HepG2 (cell line): ENCODE data around the gene SIT1. TPM values are rescaled to one million over a fixed set of nuclear protein-coding genes. Genes with fewer than 3 reads are reported as not detected.

Experiments used
- ATF7-NPFF ChIP-seq: sonication (generic); formaldehyde crosslinking; IDR thresholded peaks from 2 replicates; pipeline ENCODE4 v1.8.1; 2023; ENCODE audit warnings: mild to moderate bottlenecking, low read depth, missing genetic modification reagents, moderate library complexity
- ERF ChIP-seq: IDR thresholded peaks from 2 replicates; pipeline ENCODE4 v1.6.1; 2018; ENCODE audit warnings: missing biosample characterization, missing genetic modification reagents
- ETV6 ChIP-seq: sonication (generic); formaldehyde crosslinking; conservative IDR thresholded peaks from 2 replicates; pipeline ENCODE4 v1.4.0; 2020; ENCODE audit warnings: missing genetic modification reagents
- HDAC2 ChIP-seq: sonication (generic); formaldehyde crosslinking; IDR thresholded peaks from 2 replicates; pipeline ENCODE4 v1.4.0; 2020; ENCODE audit warnings: missing genetic modification reagents
- HNRNPK ChIP-seq: fragments of 200-400 bp; formaldehyde crosslinking; IDR thresholded peaks from 2 replicates; pipeline ENCODE4 v1.6.1; 2018; ENCODE audit warnings: low read length, low read depth, moderate library complexity, mild to moderate bottlenecking; ENCODE audit not compliant: poor library complexity, severe bottlenecking
- MXD4 ChIP-seq: IDR thresholded peaks from 2 replicates; pipeline ENCODE4 v1.6.1; 2016; ENCODE audit warnings: mild to moderate bottlenecking, missing biosample characterization, missing genetic modification reagents
- RBM39 ChIP-seq: fragments of 200-400 bp; formaldehyde crosslinking; IDR thresholded peaks from one replicate; pipeline ENCODE4 v1.6.1; 2018; ENCODE audit warnings: antibody characterized with exemption, mild to moderate bottlenecking, low read depth, low read length; ENCODE audit not compliant: poor library complexity, severe bottlenecking
- RFX1 ChIP-seq: fragments of 450-650 bp; IDR thresholded peaks from 2 replicates; pipeline ENCODE4 v1.6.1; 2017
- RORA ChIP-seq: sonication (generic); formaldehyde crosslinking; IDR thresholded peaks from 2 replicates; pipeline ENCODE4 v1.5.0; 2020; ENCODE audit warnings: mild to moderate bottlenecking, missing genetic modification reagents, moderate library complexity
- SYNCRIP ChIP-seq: fragments of 200-400 bp; formaldehyde crosslinking; IDR thresholded peaks from 2 replicates; pipeline ENCODE4 v1.6.1; 2018; ENCODE audit warnings: mild to moderate bottlenecking, low read depth, low read length; ENCODE audit not compliant: insufficient read depth
- TEAD2 ChIP-seq: sonication (generic); formaldehyde crosslinking; IDR thresholded peaks from 2 replicates; pipeline ENCODE4 v1.9.0; 2021; ENCODE audit warnings: missing genetic modification reagents
- YEATS4 ChIP-seq: sonication (generic); formaldehyde crosslinking; IDR thresholded peaks from 2 replicates; pipeline ENCODE4 v1.4.0; 2020; ENCODE audit warnings: missing genetic modification reagents, borderline replicate concordance
- ZNF282 ChIP-seq: fragments of 450-650 bp; IDR thresholded peaks from 2 replicates; pipeline ENCODE4 v1.6.1; 2018; ENCODE audit not compliant: partially characterized antibody
- ZNF431 ChIP-seq: sonication (generic); formaldehyde crosslinking; IDR thresholded peaks from 2 replicates; pipeline ENCODE4 v1.9.0; 2022; ENCODE audit warnings: missing genetic modification reagents, low read depth, mild to moderate bottlenecking, borderline replicate concordance
- ZNF547 ChIP-seq: sonication (generic); formaldehyde crosslinking; IDR thresholded peaks from 2 replicates; pipeline ENCODE4 v1.5.1; 2020; ENCODE audit warnings: mild to moderate bottlenecking, missing genetic modification reagents
- polyA plus RNA-seq, 8 experiments: library from polyadenylated mRNA; depleted of rRNA in 3 of 8; stranded (reverse) in 7 of 8; unstranded in 1 of 8; fragments of >200 nt; fragmentation: Illumina TruSeq in 4 of 8; extraction: Trizol in 4 of 8; gene quantifications; 2 replicates each; pipeline versions ENCODE4 v1.2.1 to v1.2.3, GENCODE V29; 2011 to 2016; ENCODE audit warnings: low read depth in 4 of 8, missing spikeins in 1 of 8, mixed read lengths in 1 of 8; ENCODE audit not compliant: insufficient read depth in 1 of 8
- total RNA-seq, 5 experiments: library from RNA; depleted of rRNA; stranded (reverse); fragments of >200 nt; fragmentation: Illumina TruSeq; extraction: Trizol; gene quantifications; 2 replicates each; pipeline ENCODE4 v1.2.3, GENCODE V29; 2016; ENCODE audit warnings: low read depth in 1 of 5
- TF ChIP-seq, protein P1 (sequence below): sonication (generic); formaldehyde crosslinking; conservative IDR thresholded peaks from 2 replicates; pipeline ENCODE4 v1.8.0; 2022; ENCODE audit warnings: low read depth, missing genetic modification reagents
- TF ChIP-seq, protein P2 (sequence below): sonication (generic); formaldehyde crosslinking; IDR thresholded peaks from 2 replicates; pipeline ENCODE4 v1.5.1; 2020; ENCODE audit warnings: missing genetic modification reagents, mild to moderate bottlenecking, borderline replicate concordance
- TF ChIP-seq, protein P3 (sequence below): sonication (generic); formaldehyde crosslinking; IDR thresholded peaks from 2 replicates; pipeline ENCODE4 v1.5.0; 2020; ENCODE audit warnings: missing genetic modification reagents
- TF ChIP-seq, protein P4 (sequence below): sonication (generic); formaldehyde crosslinking; IDR thresholded peaks from 2 replicates; pipeline ENCODE4 v1.5.0; 2020; ENCODE audit warnings: mild to moderate bottlenecking, missing genetic modification reagents, borderline replicate concordance

SIT1 gene
- total and polyA plus RNA-seq, 2 of the 13 experiments (the other 11 are each of a cell fraction or from before 2014, with no cell fraction given) = 0.09 to 6.7 TPM

DNA sequence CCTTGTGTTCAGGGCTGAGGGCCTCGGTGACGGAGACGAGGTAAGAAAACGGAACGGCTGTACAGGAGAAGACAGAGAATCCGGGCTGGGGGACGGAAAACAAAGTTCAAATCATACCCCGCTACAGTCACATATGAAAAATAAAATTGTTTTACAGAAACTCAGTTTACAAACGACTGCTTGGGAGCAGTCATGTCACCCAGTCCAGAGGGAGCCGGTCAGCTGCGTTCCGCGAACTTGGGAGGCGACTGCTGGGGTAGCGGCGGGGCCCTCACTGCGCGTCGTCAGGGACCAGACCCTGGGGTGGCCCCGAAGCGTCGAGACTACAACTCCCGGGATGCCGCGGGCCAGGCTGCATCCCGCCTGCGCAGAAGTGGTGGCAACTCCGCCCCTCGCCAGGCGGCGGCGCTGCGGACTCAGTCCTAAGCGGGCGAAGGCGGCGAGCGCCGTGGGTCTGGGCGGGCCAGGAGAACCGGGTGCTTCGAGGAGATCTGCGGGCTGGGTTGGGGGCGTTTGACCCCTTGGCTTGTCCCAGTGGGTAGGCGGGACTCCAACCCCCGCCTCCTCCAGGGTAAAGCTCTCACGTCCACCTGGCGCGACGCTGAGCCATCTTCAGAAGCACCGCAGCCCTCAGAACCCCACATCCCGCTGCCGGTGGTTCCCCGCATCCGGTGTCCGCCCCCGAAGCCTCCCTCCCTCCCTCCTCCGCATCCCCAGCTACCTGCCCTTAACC, 4.0 kb downstream of the SIT1 start (continued):
- TF ChIP-seq, protein P1, sequence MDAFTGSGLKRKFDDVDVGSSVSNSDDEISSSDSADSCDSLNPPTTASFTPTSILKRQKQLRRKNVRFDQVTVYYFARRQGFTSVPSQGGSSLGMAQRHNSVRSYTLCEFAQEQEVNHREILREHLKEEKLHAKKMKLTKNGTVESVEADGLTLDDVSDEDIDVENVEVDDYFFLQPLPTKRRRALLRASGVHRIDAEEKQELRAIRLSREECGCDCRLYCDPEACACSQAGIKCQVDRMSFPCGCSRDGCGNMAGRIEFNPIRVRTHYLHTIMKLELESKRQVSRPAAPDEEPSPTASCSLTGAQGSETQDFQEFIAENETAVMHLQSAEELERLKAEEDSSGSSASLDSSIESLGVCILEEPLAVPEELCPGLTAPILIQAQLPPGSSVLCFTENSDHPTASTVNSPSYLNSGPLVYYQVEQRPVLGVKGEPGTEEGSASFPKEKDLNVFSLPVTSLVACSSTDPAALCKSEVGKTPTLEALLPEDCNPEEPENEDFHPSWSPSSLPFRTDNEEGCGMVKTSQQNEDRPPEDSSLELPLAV (CRISPR knock-in tag) = no peak
- TF ChIP-seq ZNF282 = no peak
- peak; percentile 69 for TF ChIP-seq HNRNPK
- TF ChIP-seq RBM39 = no peak
- TF ChIP-seq ZNF431 (CRISPR knock-in tag) = no peak
- peak; percentile 20; the same call in 1 of the 2 replicates for TF ChIP-seq MXD4 (CRISPR knock-in tag)
- no peak for TF ChIP-seq ETV6 (CRISPR knock-in tag)
- TF ChIP-seq, protein P2, sequence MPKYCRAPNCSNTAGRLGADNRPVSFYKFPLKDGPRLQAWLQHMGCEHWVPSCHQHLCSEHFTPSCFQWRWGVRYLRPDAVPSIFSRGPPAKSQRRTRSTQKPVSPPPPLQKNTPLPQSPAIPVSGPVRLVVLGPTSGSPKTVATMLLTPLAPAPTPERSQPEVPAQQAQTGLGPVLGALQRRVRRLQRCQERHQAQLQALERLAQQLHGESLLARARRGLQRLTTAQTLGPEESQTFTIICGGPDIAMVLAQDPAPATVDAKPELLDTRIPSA = no peak
- peak; percentile 79; the same call in 1 of the 2 replicates for TF ChIP-seq ATF7-NPFF (CRISPR knock-in tag)
- no peak for TF ChIP-seq RFX1
- no peak for TF ChIP-seq RORA (CRISPR knock-in tag)
- TF ChIP-seq, protein P3, sequence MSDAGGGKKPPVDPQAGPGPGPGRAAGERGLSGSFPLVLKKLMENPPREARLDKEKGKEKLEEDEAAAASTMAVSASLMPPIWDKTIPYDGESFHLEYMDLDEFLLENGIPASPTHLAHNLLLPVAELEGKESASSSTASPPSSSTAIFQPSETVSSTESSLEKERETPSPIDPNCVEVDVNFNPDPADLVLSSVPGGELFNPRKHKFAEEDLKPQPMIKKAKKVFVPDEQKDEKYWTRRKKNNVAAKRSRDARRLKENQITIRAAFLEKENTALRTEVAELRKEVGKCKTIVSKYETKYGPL = no peak
- no peak for TF ChIP-seq SYNCRIP
- peak; percentile 57 for TF ChIP-seq HDAC2 (CRISPR knock-in tag)
- TF ChIP-seq ERF = peak; percentile 70; the same call in 1 of the 2 replicates
- TF ChIP-seq, protein P4, sequence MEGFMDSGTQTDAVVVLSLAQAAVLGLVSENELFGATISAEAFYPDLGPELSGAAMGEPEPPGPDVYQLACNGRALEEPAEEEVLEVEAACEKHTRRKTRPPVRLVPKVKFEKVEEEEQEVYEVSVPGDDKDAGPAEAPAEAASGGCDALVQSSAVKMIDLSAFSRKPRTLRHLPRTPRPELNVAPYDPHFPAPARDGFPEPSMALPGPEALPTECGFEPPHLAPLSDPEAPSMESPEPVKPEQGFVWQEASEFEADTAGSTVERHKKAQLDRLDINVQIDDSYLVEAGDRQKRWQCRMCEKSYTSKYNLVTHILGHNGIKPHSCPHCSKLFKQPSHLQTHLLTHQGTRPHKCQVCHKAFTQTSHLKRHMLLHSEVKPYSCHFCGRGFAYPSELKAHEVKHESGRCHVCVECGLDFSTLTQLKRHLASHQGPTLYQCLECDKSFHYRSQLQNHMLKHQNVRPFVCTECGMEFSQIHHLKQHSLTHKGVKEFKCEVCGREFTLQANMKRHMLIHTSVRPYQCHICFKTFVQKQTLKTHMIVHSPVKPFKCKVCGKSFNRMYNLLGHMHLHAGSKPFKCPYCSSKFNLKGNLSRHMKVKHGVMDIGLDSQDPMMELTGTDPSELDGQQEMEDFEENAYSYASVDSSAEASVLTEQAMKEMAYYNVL = 0 out of 2 replicates have a peak, but pooled peaks have one; percentile 20
- no peak for TF ChIP-seq TEAD2 (CRISPR knock-in tag)
- peak; percentile 82 for TF ChIP-seq ZNF547 (CRISPR knock-in tag)
- peak; percentile 75; the same call in 1 of the 2 replicates for TF ChIP-seq YEATS4 (CRISPR knock-in tag)
